ENCODE measurements around the gene MCU. TPM values are rescaled to one million over a fixed set of nuclear protein-coding genes. Genes with fewer than 3 reads are reported as not detected.
"Not testable (repeated sequence)": the region's sequence is repeated elsewhere in the genome, so short reads cannot be mapped to it uniquely, and the experiment has no call there.

MCU gene
- total RNA-seq, 1 donor, result 42.7 TPM

- Histone ChIP-seq H3K4me1 (ENCODE audit: insufficient read depth, low read length) (no peaks in the 10 kb centered on the region), H3K36me3 (ENCODE audit: insufficient read depth, low read length) (no peaks in the 10 kb centered on the region), H3K27me3 (ENCODE audit: insufficient read depth, low read length) (no peaks in the 10 kb centered on the region), H3K4me2 (ENCODE audit: insufficient read depth, low read length) (no peak overlapping the region), H3K4me3 (ENCODE audit: insufficient read depth, low read length) (no peak overlapping the region), H3K27ac (ENCODE audit: low read depth, low read length) (no peak overlapping the region), H3K79me2 (ENCODE audit: insufficient read depth, low read length) (no peaks in the 10 kb centered on the region), H3K9me3 (ENCODE audit: low read depth, low read length) (no peaks in the 10 kb centered on the region), H4K20me1 (ENCODE audit: insufficient read depth, low read length) (no peaks in the 10 kb centered on the region), H2AFZ (ENCODE audit: low read length) (peak overlapping the region; percentile 25)
- no peak for DNase-seq (ENCODE audit: insufficient read length, low spot score, missing footprints)
- TF ChIP-seq CTCF (IDR thresholded peaks at IDR 0.05; ENCODE audit: extremely low read depth, low read depth, low read length), result no peak
These were observed 28.0 kb upstream of the MCU start for GRCh38 chr10:72663971-72664370.

- H3K27me3 ChIP-seq (ENCODE audit: insufficient read depth, low read length), result no peaks in the 10 kb centered on the region
- H3K36me3 ChIP-seq (ENCODE audit: insufficient read depth, low read length), result no peaks in the 10 kb centered on the region
- H3K4me1 ChIP-seq (ENCODE audit: insufficient read depth, low read length), result no peaks in the 10 kb centered on the region
- H3K4me2 ChIP-seq (ENCODE audit: insufficient read depth, low read length), result no peak overlapping the region
- H3K9me3 ChIP-seq (ENCODE audit: low read depth, low read length), result no peaks in the 10 kb centered on the region
- H3K4me3 ChIP-seq (ENCODE audit: insufficient read depth, low read length), result no peak overlapping the region
- peak; percentile 17 for DNase-seq (ENCODE audit: insufficient read length, low spot score, missing footprints)
- H2AFZ ChIP-seq (ENCODE audit: low read length), result no peak overlapping the region
- H3K79me2 ChIP-seq (ENCODE audit: insufficient read depth, low read length), result no peaks in the 10 kb centered on the region
- TF ChIP-seq CTCF (IDR thresholded peaks at IDR 0.05; ENCODE audit: extremely low read depth, low read depth, low read length), result no peak
- no peaks in the 10 kb centered on the region for H4K20me1 ChIP-seq (ENCODE audit: insufficient read depth, low read length)
- H3K27ac ChIP-seq (ENCODE audit: low read depth, low read length), result no peak overlapping the region
These were observed 26.0 kb upstream of the MCU start for GRCh38 chr10:72665925-72666324.

- no peaks in the 10 kb centered on the region for H3K36me3 ChIP-seq (ENCODE audit: insufficient read depth, low read length)
- TF ChIP-seq CTCF (IDR thresholded peaks at IDR 0.05; ENCODE audit: extremely low read depth, low read depth, low read length), result no peak
These were observed 24.6 kb upstream of the MCU start for GRCh38 chr10:72667207-72667864.

GRCh38 chr10:72673280-72673679, 18.7 kb upstream of the MCU start:
- Histone ChIP-seq H3K9me3 (ENCODE audit: low read depth, low read length) (no peaks in the 10 kb centered on the region), H3K4me1 (ENCODE audit: insufficient read depth, low read length) (peaks cover 8% of the 10 kb centered on the region), H3K27ac (ENCODE audit: low read depth, low read length) (no peak overlapping the region), H2AFZ (ENCODE audit: low read length) (no peak overlapping the region), H3K4me3 (ENCODE audit: insufficient read depth, low read length) (no peak overlapping the region), H3K27me3 (ENCODE audit: insufficient read depth, low read length) (no peaks in the 10 kb centered on the region), H3K4me2 (ENCODE audit: insufficient read depth, low read length) (no peak overlapping the region), H3K79me2 (ENCODE audit: insufficient read depth, low read length) (no peaks in the 10 kb centered on the region), H4K20me1 (ENCODE audit: insufficient read depth, low read length) (no peaks in the 10 kb centered on the region), H3K36me3 (ENCODE audit: insufficient read depth, low read length) (no peaks in the 10 kb centered on the region)
- no peak for TF ChIP-seq CTCF (IDR thresholded peaks at IDR 0.05; ENCODE audit: extremely low read depth, low read depth, low read length)
- DNase-seq (ENCODE audit: insufficient read length, low spot score, missing footprints), result no peak

More at GRCh38 chr10:72667207-72667864, 24.6 kb upstream of the MCU start:
- H3K27ac ChIP-seq (ENCODE audit: low read depth, low read length), result no peak overlapping the region
- no peaks in the 10 kb centered on the region for H3K27me3 ChIP-seq (ENCODE audit: insufficient read depth, low read length)
- H4K20me1 ChIP-seq (ENCODE audit: insufficient read depth, low read length), result no peaks in the 10 kb centered on the region
- H3K4me3 ChIP-seq (ENCODE audit: insufficient read depth, low read length), result no peak overlapping the region
- no peaks in the 10 kb centered on the region for H3K4me1 ChIP-seq (ENCODE audit: insufficient read depth, low read length)
- DNase-seq (ENCODE audit: insufficient read length, low spot score, missing footprints), result no peak
- H3K4me2 ChIP-seq (ENCODE audit: insufficient read depth, low read length), result no peak overlapping the region
- no peak overlapping the region for H2AFZ ChIP-seq (ENCODE audit: low read length)
- H3K79me2 ChIP-seq (ENCODE audit: insufficient read depth, low read length), result no peaks in the 10 kb centered on the region
- no peaks in the 10 kb centered on the region for H3K9me3 ChIP-seq (ENCODE audit: low read depth, low read length)

- H2AFZ ChIP-seq (ENCODE audit: low read length); H3K9me3 ChIP-seq (ENCODE audit: low read depth, low read length); DNase-seq (ENCODE audit: insufficient read length, low spot score, missing footprints); H3K4me1 ChIP-seq (ENCODE audit: insufficient read depth, low read length); H3K36me3 ChIP-seq (ENCODE audit: insufficient read depth, low read length); H3K4me2 ChIP-seq (ENCODE audit: insufficient read depth, low read length); H3K27ac ChIP-seq (ENCODE audit: low read depth, low read length); H4K20me1 ChIP-seq (ENCODE audit: insufficient read depth, low read length); H3K27me3 ChIP-seq (ENCODE audit: insufficient read depth, low read length); H3K79me2 ChIP-seq (ENCODE audit: insufficient read depth, low read length); H3K4me3 ChIP-seq (ENCODE audit: insufficient read depth, low read length): not testable (repeated sequence)
These were observed 17.8 kb upstream of the MCU start for GRCh38 chr10:72674174-72674573.

Data from osteoblast (primary cell).